GM18517 (cell line): ENCODE measurements around the gene PRPH.
"Not testable (repeated sequence)": the region's sequence is repeated elsewhere in the genome, so short reads cannot be mapped to it uniquely, and the experiment has no call there.

Source experiments
- ATAC-seq: cut with Tn5 transposase; IDR thresholded peaks from one replicate; pipeline ENCODE4 v1.9.1; 2021; ENCODE audit warnings: mild to moderate bottlenecking, moderate library complexity; ENCODE audit not compliant: unreplicated experiment

The PRPH gene

GRCh38 chr12:49298160-49298559 is 3.2 kb downstream of the PRPH start:
- ATAC-seq = no peak

GRCh38 chr12:49301760-49302159 is 6.8 kb downstream of the PRPH start:
- no peak for ATAC-seq

GRCh38 chr12:49304161-49304560 is 9.2 kb downstream of the PRPH start:
- no peak for ATAC-seq

- no peak for ATAC-seq
These were observed 11.0 kb downstream of the PRPH start for GRCh38 chr12:49305762-49306510.

GRCh38 chr12:49309386-49309785 is 14.4 kb downstream of the PRPH start:
- ATAC-seq = no peak

GRCh38 chr12:49310451-49311000 is 15.6 kb downstream of the PRPH start:
- not testable (repeated sequence) for ATAC-seq

GRCh38 chr12:49314811-49315210 is 19.9 kb downstream of the PRPH start:
- no peak for ATAC-seq

GRCh38 chr12:49317118-49317517 is 22.2 kb downstream of the PRPH start:
- not testable (repeated sequence) for ATAC-seq

GRCh38 chr12:49320411-49321103 is 25.6 kb downstream of the PRPH start:
- not testable (repeated sequence) for ATAC-seq

- no peak for ATAC-seq
These were observed 27.4 kb downstream of the PRPH start for GRCh38 chr12:49322367-49322707.

- peak; percentile 93 for ATAC-seq
These were observed 28.0 kb downstream of the PRPH start, which contains the start of gene TROAP for GRCh38 chr12:49322708-49323523. TSS of gene TROAP (plus strand) at chr12:49323255. CDS start at chr12:49323609, 354 bp downstream.

GRCh38 chr12:49323524-49324097 is 28.7 kb downstream of the PRPH start:
- ATAC-seq = no peak

GRCh38 chr12:49325606-49326005 is 30.7 kb downstream of the PRPH start:
- no peak for ATAC-seq

GRCh38 chr12:49327368-49327767 is 32.4 kb downstream of the PRPH start:
- ATAC-seq = no peak

- no peak for ATAC-seq
These were observed 32.9 kb downstream of the PRPH start for GRCh38 chr12:49327887-49328286.

- no peak for ATAC-seq
These were observed 33.9 kb downstream of the PRPH start for GRCh38 chr12:49328816-49329215.

- no peak for ATAC-seq
These were observed 35.2 kb downstream of the PRPH start for GRCh38 chr12:49330032-49330619.

GRCh38 chr12:49330631-49331379 is 35.9 kb downstream of the PRPH start:
- no peak for ATAC-seq

GRCh38 chr12:49331380-49332222 is 36.7 kb downstream of the PRPH start:
- ATAC-seq = no peak
